Natural killer cell (primary cell): ENCODE measurements around the gene WNT16. TPM values are rescaled to one million over a fixed set of nuclear protein-coding genes. Genes with fewer than 3 reads are reported as not detected.

Experiments
- ATAC-seq, 3 donors: fragments of 150-1000 bp in 2 of 3; fragments of 200-7000 bp in 1 of 3; cut with Tn5 transposase; 1 replicate in 1 of 3; 2 replicates in 2 of 3; pipeline ENCODE4 v1.10.0; 2021; ENCODE audit warnings: mild to moderate bottlenecking in 2 of 3, moderate library complexity in 2 of 3
- DNase-seq, 2 donors: peaks; one replicate each; pipeline versions ENCODE4 v3.0.0 to v3.0.0-alpha.2; 2013 to 2021; ENCODE audit warnings: mixed read lengths in 1 of 2
- H3K27ac ChIP-seq: one replicate; pipeline ENCODE4 v1.5.1; 2013; ENCODE audit warnings: mild to moderate bottlenecking, low read length
- H3K27me3 ChIP-seq: one replicate; pipeline ENCODE4 v1.6.1; 2013; ENCODE audit warnings: low read length; ENCODE audit not compliant: control insufficient read depth, insufficient read depth
- H3K36me3 ChIP-seq: one replicate; pipeline ENCODE4 v1.6.1; 2013; ENCODE audit warnings: low read length; ENCODE audit not compliant: control insufficient read depth, insufficient read depth
- H3K4me1 ChIP-seq: one replicate; pipeline ENCODE4 v1.6.1; 2013; ENCODE audit warnings: low read length; ENCODE audit not compliant: control insufficient read depth, insufficient read depth
- H3K4me3 ChIP-seq: one replicate; pipeline ENCODE4 v1.5.1; 2013; ENCODE audit warnings: low read length
- H3K9me3 ChIP-seq: one replicate; pipeline ENCODE4 v1.6.1; 2013; ENCODE audit warnings: low read length; ENCODE audit not compliant: control insufficient read depth, insufficient read depth
- H3K27ac Mint-ChIP-seq, 2 donors: one replicate each; pipeline ENCODE4 v1.8.0; 2022; ENCODE audit warnings: mild to moderate bottlenecking in 2 of 2, mixed read lengths in 2 of 2, moderate library complexity in 1 of 2
- H3K27me3 Mint-ChIP-seq, 2 donors: one replicate each; pipeline ENCODE4 v1.8.0; 2022; ENCODE audit warnings: low read depth in 2 of 2, mixed read lengths in 2 of 2
- H3K36me3 Mint-ChIP-seq: one replicate; pipeline ENCODE4 v1.8.0; 2022; ENCODE audit warnings: mixed read lengths
- H3K4me1 Mint-ChIP-seq, 2 donors: one replicate each; pipeline ENCODE4 v1.8.0; 2022; ENCODE audit warnings: mixed read lengths in 2 of 2
- H3K4me3 Mint-ChIP-seq: one replicate; pipeline ENCODE4 v1.8.0; 2022; ENCODE audit warnings: mild to moderate bottlenecking, moderate library complexity, mixed read lengths
- H3K9me3 Mint-ChIP-seq, 2 donors: one replicate each; pipeline ENCODE4 v1.8.0; 2022; ENCODE audit warnings: mixed read lengths in 2 of 2
- WGBS: methylation state at CpG from one replicate; pipeline ENCODE4 v1.1.7; 2013; ENCODE audit warnings: missing lambda C conversion rate; ENCODE audit not compliant: insufficient coverage; 5-methylcytosine and 5-hydroxymethylcytosine counted together
- intact Hi-C: fragments of 100-400 bp; cut with micrococcal nuclease; formaldehyde crosslinking; loops from one replicate; pipeline ENCODE4 v1.14.2; 2022
- total RNA-seq, 4 donors: library from RNA; stranded (reverse); fragments of 120-200 nt in 1 of 4; gene quantifications; one replicate each; pipeline versions ENCODE4 v1.2.3 to v1.2.4, GENCODE V29; 2013 to 2022
- TF ChIP-seq, protein P1 (sequence below): fragments of 200-600 bp; IDR thresholded peaks from one replicate; pipeline ENCODE4 v1.8.0; 2022; ENCODE audit warnings: antibody characterized with exemption

The WNT16 gene
- not detected for total RNA-seq
- 4.9 TPM for total RNA-seq (2013)

DNA sequence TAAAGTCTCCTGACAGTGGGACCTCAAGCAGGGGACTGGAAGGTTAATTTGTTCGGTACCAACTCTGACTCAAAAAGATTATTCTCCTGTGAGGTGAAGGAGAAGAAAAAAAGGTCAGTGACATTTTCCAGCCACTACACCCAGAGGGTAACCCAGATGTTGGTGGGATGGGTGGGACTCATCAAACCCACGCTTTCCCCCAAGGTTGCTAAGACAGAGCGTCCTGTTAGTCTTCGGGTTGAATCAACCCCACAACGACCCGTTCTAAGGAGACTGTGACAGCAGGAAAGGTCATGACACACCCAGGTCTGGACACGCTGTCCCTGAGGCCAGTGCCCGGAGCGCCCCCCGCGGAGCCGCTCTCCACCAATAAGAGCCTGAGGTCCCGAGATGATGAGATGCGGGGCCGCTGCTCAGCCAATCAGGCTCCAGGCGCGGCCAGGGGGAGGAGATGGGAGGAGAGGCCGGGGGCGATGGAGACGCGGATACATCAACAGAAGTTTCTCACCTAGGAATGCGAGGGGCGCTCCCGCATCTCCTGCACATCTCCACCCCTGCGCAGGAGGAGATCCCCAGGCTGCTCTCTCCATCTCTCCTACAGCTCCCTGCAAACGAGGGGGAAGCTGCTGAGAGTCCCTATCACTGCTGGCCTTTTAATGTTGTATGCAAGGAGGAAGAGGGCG, at the start of gene WNT16:
WNT16 (plus strand) TSS at position 493 of the 683 bp plus-strand sequence. CDS start 293 bp downstream, outside the sequence.
- H3K36me3 Mint-ChIP-seq = no peaks in the 10 kb centered on the region
- Histone ChIP-seq H3K4me1 (peaks cover 16% of the 10 kb centered on the region), H3K36me3 (no peaks in the 10 kb centered on the region), H3K27me3 (peaks cover 20% of the 10 kb centered on the region), H3K27ac (no peak within 1 kb of the TSS), H3K9me3 (no peaks in the 10 kb centered on the region), H3K4me3 (peak within 1 kb of the TSS; percentile 38)
- DNase-seq (no peak), ATAC-seq (no peak)
- intact Hi-C loops = no loop called here
- TF ChIP-seq, protein P1, sequence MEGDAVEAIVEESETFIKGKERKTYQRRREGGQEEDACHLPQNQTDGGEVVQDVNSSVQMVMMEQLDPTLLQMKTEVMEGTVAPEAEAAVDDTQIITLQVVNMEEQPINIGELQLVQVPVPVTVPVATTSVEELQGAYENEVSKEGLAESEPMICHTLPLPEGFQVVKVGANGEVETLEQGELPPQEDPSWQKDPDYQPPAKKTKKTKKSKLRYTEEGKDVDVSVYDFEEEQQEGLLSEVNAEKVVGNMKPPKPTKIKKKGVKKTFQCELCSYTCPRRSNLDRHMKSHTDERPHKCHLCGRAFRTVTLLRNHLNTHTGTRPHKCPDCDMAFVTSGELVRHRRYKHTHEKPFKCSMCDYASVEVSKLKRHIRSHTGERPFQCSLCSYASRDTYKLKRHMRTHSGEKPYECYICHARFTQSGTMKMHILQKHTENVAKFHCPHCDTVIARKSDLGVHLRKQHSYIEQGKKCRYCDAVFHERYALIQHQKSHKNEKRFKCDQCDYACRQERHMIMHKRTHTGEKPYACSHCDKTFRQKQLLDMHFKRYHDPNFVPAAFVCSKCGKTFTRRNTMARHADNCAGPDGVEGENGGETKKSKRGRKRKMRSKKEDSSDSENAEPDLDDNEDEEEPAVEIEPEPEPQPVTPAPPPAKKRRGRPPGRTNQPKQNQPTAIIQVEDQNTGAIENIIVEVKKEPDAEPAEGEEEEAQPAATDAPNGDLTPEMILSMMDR = no peak
- no peaks in the 10 kb centered on the region for H3K9me3 Mint-ChIP-seq
- WGBS = 21% methylated on average over 21 of the region's 27 CpGs
- H3K27me3 Mint-ChIP-seq = peaks cover 52 to 76% of the 10 kb centered on the region in 2 donors
- peaks cover 16 to 22% of the 10 kb centered on the region in 2 donors for H3K4me1 Mint-ChIP-seq
- H3K4me3 Mint-ChIP-seq = peak within 1 kb of the TSS; percentile 45
- H3K27ac Mint-ChIP-seq = no peak within 1 kb of the TSS

- Mint-ChIP-seq H3K4me3 (no peak overlapping the region), H3K9me3 (no peaks in the 10 kb centered on the region), H3K4me1 (no peaks in the 10 kb centered on the region), H3K27ac (no peak overlapping the region), H3K36me3 (no peaks in the 10 kb centered on the region), H3K27me3 (peaks cover 0 to 11% of the 10 kb centered on the region in 2 donors)
- no peak overlapping the region for H3K27ac ChIP-seq
- intact Hi-C loops = no loop called here
- H3K27me3 ChIP-seq = no peaks in the 10 kb centered on the region
- H3K9me3 ChIP-seq = no peaks in the 10 kb centered on the region
- H3K4me3 ChIP-seq = no peak overlapping the region
- no peaks in the 10 kb centered on the region for H3K4me1 ChIP-seq
- WGBS = 73% methylated on average over 1 of the region's 2 CpGs
- ATAC-seq (no peak), DNase-seq (no peak)
- H3K36me3 ChIP-seq = no peaks in the 10 kb centered on the region
- TF ChIP-seq, protein P1 = no peak
These were observed 49.7 kb upstream of the WNT16 start for GRCh38 chr7:121279060-121279620.

- TF ChIP-seq, protein P1 = no peak
- 100% methylated on average over 1 of the region's 4 CpGs for WGBS
- no peaks in the 10 kb centered on the region for H3K36me3 Mint-ChIP-seq
These were observed 49.0 kb upstream of the WNT16 start for GRCh38 chr7:121279822-121280221.

More at GRCh38 chr7:121279822-121280221, 49.0 kb upstream of the WNT16 start:
- H3K27me3 Mint-ChIP-seq = peaks cover 0 to 13% of the 10 kb centered on the region in 2 donors
- Histone ChIP-seq H3K9me3 (peaks cover 2% of the 10 kb centered on the region), H3K27ac (no peak overlapping the region), H3K4me3 (no peak overlapping the region), H3K36me3 (no peaks in the 10 kb centered on the region), H3K4me1 (no peaks in the 10 kb centered on the region), H3K27me3 (no peaks in the 10 kb centered on the region)
- no peak for ATAC-seq
- intact Hi-C loops = no loop called here
- DNase-seq = no peak
- H3K4me3 Mint-ChIP-seq = no peak overlapping the region
- no peak overlapping the region for H3K27ac Mint-ChIP-seq
- no peaks in the 10 kb centered on the region for H3K9me3 Mint-ChIP-seq
- H3K4me1 Mint-ChIP-seq = no peaks in the 10 kb centered on the region
